CD14-positive monocyte (primary cell): ENCODE results near the gene PRKN. TPM values are rescaled to one million over a fixed set of nuclear protein-coding genes. Genes with fewer than 3 reads are reported as not detected.

Experiments
- DNase-seq, 3 donors: peaks; one replicate each; pipeline ENCODE4 v3.0.0-alpha.2; 2011 to 2022
- H2AFZ ChIP-seq: 2 replicates; pipeline ENCODE4 v1.6.0; 2012; ENCODE audit warnings: mild to moderate bottlenecking, low read depth, low read length, inconsistent platforms; ENCODE audit not compliant: insufficient read depth, poor library complexity, severe bottlenecking
- H3K27ac ChIP-seq, 2 donors: 1 replicate in 1 of 2; 2 replicates in 1 of 2; pipeline ENCODE4 v1.5.1; 2012 to 2013; ENCODE audit warnings: low read length in 2 of 2, control low read depth in 1 of 2, inconsistent platforms in 1 of 2, low read depth in 1 of 2, mild to moderate bottlenecking in 1 of 2
- H3K27me3 ChIP-seq, 2 donors: one replicate each; pipeline versions ENCODE4 v1.6.0 to v1.6.1; 2011 to 2013; ENCODE audit warnings: low read length in 2 of 2; ENCODE audit not compliant: control insufficient read depth in 2 of 2, insufficient read depth in 2 of 2
- H3K36me3 ChIP-seq, 2 donors: replicated peaks in 1 of 2; 1 replicate in 1 of 2; 2 replicates in 1 of 2; pipeline versions ENCODE4 v1.5.1 to v1.6.1; 2012 to 2013; ENCODE audit warnings: low read length in 2 of 2, control low read depth in 1 of 2, inconsistent platforms in 1 of 2, mild to moderate bottlenecking in 1 of 2; ENCODE audit not compliant: insufficient read depth in 2 of 2, control insufficient read depth in 1 of 2
- H3K4me1 ChIP-seq, 2 donors: 1 replicate in 1 of 2; 2 replicates in 1 of 2; pipeline versions ENCODE4 v1.5.1 to v1.6.1; 2012 to 2013; ENCODE audit warnings: low read length in 2 of 2, control low read depth in 1 of 2, inconsistent platforms in 1 of 2, mild to moderate bottlenecking in 1 of 2, moderate library complexity in 1 of 2; ENCODE audit not compliant: insufficient read depth in 2 of 2, control insufficient read depth in 1 of 2
- H3K4me2 ChIP-seq: replicated peaks from 2 replicates; pipeline ENCODE3; 2012; ENCODE audit warnings: low read length, moderate library complexity, mild to moderate bottlenecking; ENCODE audit not compliant: poor library complexity, severe bottlenecking; ENCODE audit errors: extremely low read depth
- H3K4me3 ChIP-seq, 3 experiments: fragments of 200-600 bp in 1 of 3; sonication (generic) in 1 of 3; replicated peaks in 1 of 3; 1 replicate in 2 of 3; 2 replicates in 1 of 3; pipeline ENCODE4 v1.5.1; 2011 to 2013; ENCODE audit warnings: low read length in 3 of 3, mild to moderate bottlenecking in 3 of 3, control low read depth in 2 of 3, low read depth in 2 of 3, inconsistent platforms in 1 of 3, moderate library complexity in 1 of 3
- H3K79me2 ChIP-seq: 2 replicates; pipeline ENCODE4 v1.6.0; 2012; ENCODE audit warnings: mild to moderate bottlenecking, control low read depth, inconsistent platforms, low read length, moderate library complexity; ENCODE audit not compliant: insufficient read depth
- H3K9ac ChIP-seq: 2 replicates; pipeline ENCODE4 v1.6.0; 2017; ENCODE audit warnings: low read length, mild to moderate bottlenecking; ENCODE audit not compliant: insufficient read depth, poor library complexity, severe bottlenecking
- H3K9me3 ChIP-seq, 2 donors: replicated peaks in 1 of 2; 1 replicate in 1 of 2; 2 replicates in 1 of 2; pipeline versions ENCODE4 v1.5.1 to v1.6.1; 2012 to 2013; ENCODE audit warnings: low read length in 2 of 2, control low read depth in 1 of 2; ENCODE audit not compliant: control insufficient read depth in 1 of 2, insufficient read depth in 1 of 2
- H4K20me1 ChIP-seq: 2 replicates; pipeline ENCODE4 v1.6.0; 2012; ENCODE audit warnings: mild to moderate bottlenecking, low read length, control low read depth, moderate library complexity; ENCODE audit not compliant: insufficient read depth
- H3K27ac Mint-ChIP-seq, 7 donors: one replicate each; pipeline ENCODE4 v1.8.0; 2020; ENCODE audit warnings: mild to moderate bottlenecking in 7 of 7, mixed read lengths in 7 of 7, moderate library complexity in 6 of 7, inconsistent platforms in 2 of 7
- H3K27me3 Mint-ChIP-seq, 3 donors: one replicate each; pipeline ENCODE4 v1.8.0; 2021 to 2022; ENCODE audit warnings: low read depth in 3 of 3, mild to moderate bottlenecking in 3 of 3, mixed read lengths in 3 of 3, moderate library complexity in 3 of 3, inconsistent platforms in 1 of 3
- H3K36me3 Mint-ChIP-seq, 2 donors: one replicate each; pipeline ENCODE4 v1.8.0; 2020; ENCODE audit warnings: mixed read lengths in 2 of 2, inconsistent platforms in 1 of 2, mild to moderate bottlenecking in 1 of 2
- H3K4me1 Mint-ChIP-seq: one replicate; pipeline ENCODE4 v1.8.0; 2020; ENCODE audit warnings: mild to moderate bottlenecking, mixed read lengths
- H3K4me3 Mint-ChIP-seq, 2 donors: one replicate each; pipeline ENCODE4 v1.8.0; 2020; ENCODE audit warnings: mild to moderate bottlenecking in 2 of 2, mixed read lengths in 2 of 2, moderate library complexity in 1 of 2
- H3K9me3 Mint-ChIP-seq, 7 donors: one replicate each; pipeline ENCODE4 v1.8.0; 2020 to 2022; ENCODE audit warnings: mixed read lengths in 7 of 7, mild to moderate bottlenecking in 6 of 7, moderate library complexity in 6 of 7, inconsistent platforms in 2 of 7
- WGBS: methylation state at CpG from one replicate; pipeline ENCODE4 v1.1.5; 2013; ENCODE audit warnings: missing lambda C conversion rate; ENCODE audit not compliant: insufficient coverage; 5-methylcytosine and 5-hydroxymethylcytosine counted together
- intact Hi-C, 2 donors: fragments of 100-400 bp; cut with micrococcal nuclease; formaldehyde crosslinking; loops; one replicate each; pipeline versions ENCODE4 v1.15.0 to v1.15.1; 2023
- polyA plus RNA-seq, 3 donors: library from polyadenylated mRNA; depleted of rRNA in 1 of 3; unstranded in 2 of 3; stranded (reverse) in 1 of 3; fragments of 300-500 nt in 2 of 3; fragments of >200 nt in 1 of 3; fragmentation: Illumina TruSeq in 2 of 3; gene quantifications; 1 replicate in 2 of 3; 2 replicates in 1 of 3; pipeline ENCODE4 v1.2.3, GENCODE V29; 2012 to 2021
- TF ChIP-seq, protein P1 (sequence below): fragments of 200-600 bp; IDR thresholded peaks from one replicate; pipeline ENCODE4 v1.8.0; 2022; ENCODE audit warnings: antibody characterized with exemption, mild to moderate bottlenecking

PRKN gene
- polyA plus RNA-seq, 3 donors, result 0.19 to 0.21 TPM; not detected in 1

DNA sequence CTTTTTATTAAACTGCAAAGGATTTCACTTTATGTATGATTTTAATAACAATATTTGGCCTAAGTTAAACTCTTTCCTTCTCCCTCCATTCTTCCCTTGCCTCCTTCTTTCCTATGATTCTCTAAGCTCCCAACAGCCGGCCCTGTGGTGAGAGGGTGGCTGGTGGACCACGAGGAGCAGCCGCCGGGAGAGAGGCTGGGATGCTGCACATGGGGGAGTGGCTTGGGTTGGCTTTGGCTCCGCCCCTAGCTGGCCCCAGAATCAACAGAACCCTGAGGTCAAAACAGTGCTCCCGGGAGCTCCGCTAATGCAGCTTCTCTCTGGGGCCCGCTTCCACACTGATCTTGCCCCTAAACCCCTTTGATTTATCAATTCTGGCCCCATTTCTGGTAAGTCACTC lies 1063.9 kb downstream of the PRKN start:
- no peak overlapping the region for H2AFZ ChIP-seq
- H3K27ac ChIP-seq, result no peak overlapping the region
- TF ChIP-seq, protein P1, sequence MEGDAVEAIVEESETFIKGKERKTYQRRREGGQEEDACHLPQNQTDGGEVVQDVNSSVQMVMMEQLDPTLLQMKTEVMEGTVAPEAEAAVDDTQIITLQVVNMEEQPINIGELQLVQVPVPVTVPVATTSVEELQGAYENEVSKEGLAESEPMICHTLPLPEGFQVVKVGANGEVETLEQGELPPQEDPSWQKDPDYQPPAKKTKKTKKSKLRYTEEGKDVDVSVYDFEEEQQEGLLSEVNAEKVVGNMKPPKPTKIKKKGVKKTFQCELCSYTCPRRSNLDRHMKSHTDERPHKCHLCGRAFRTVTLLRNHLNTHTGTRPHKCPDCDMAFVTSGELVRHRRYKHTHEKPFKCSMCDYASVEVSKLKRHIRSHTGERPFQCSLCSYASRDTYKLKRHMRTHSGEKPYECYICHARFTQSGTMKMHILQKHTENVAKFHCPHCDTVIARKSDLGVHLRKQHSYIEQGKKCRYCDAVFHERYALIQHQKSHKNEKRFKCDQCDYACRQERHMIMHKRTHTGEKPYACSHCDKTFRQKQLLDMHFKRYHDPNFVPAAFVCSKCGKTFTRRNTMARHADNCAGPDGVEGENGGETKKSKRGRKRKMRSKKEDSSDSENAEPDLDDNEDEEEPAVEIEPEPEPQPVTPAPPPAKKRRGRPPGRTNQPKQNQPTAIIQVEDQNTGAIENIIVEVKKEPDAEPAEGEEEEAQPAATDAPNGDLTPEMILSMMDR, result no peak
- H3K9ac ChIP-seq, result no peak overlapping the region
- H3K36me3 Mint-ChIP-seq, result no peaks in the 10 kb centered on the region
- H3K4me3 ChIP-seq, result no peak overlapping the region
- no peaks in the 10 kb centered on the region for H3K27me3 ChIP-seq
- H3K9me3 ChIP-seq, result peaks cover 30 to 53% of the 10 kb centered on the region in 2 donors
- no peaks in the 10 kb centered on the region for H3K4me1 ChIP-seq
- WGBS, result 98% methylated on average over 7 of the region's 8 CpGs
- H3K27ac Mint-ChIP-seq, result no peak overlapping the region
- H3K27me3 Mint-ChIP-seq, result no peaks in the 10 kb centered on the region
- no peaks in the 10 kb centered on the region for H3K4me1 Mint-ChIP-seq
- intact Hi-C loops, result no loop called here
- peaks cover 17 to 34% (median 21%) of the 10 kb centered on the region in 7 donors for H3K9me3 Mint-ChIP-seq
- no peaks in the 10 kb centered on the region for H4K20me1 ChIP-seq
- no peak overlapping the region for H3K4me2 ChIP-seq
- no peaks in the 10 kb centered on the region for H3K36me3 ChIP-seq
- no peak overlapping the region for H3K4me3 Mint-ChIP-seq
- H3K79me2 ChIP-seq, result no peaks in the 10 kb centered on the region
- DNase-seq, result no peak

DNA sequence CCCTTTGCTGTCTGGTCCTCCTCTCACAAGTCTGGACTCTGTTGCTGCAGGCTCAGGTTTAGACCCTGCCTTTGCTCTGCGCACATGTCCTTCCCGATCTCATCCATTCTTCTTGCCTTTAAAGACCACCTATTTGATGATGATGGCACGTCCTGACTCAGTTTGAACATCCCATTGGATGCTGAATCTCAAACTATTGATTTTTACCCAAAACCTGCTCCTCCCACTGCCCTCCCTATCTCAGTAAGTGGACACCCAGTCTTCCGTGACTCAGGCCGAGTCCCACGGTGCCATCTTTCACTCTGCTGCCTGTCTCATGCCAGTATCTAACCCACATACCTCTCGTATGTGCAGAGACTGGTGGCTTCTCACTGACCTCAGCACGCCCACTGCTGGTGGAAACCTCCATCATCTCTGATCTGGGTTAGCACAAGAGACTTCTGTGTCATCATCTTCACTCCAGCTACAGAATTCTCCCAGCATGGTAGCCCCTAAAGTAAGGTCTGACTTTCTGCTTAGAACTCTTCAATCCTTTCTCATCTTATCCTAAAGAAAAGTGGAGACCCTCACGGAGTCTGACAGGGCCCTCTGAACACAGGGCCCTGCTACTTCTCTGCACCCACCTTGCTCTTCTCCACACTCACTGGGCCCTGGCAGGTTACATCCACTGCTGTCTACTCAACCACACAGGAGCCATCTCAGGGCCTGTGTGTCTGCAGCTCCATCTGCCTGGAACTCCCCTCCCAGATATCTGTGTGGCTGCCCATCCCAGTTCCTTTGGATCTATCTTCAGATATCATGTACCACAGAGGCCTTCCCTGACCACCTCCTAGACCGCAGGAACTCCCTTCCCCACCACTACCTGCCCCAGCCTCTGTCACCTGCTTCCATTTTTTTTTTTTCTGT lies 1066.6 kb downstream of the PRKN start:
- no peak for DNase-seq
- intact Hi-C loops, result no loop called here
- Histone ChIP-seq H4K20me1 (no peaks in the 10 kb centered on the region), H3K79me2 (no peaks in the 10 kb centered on the region), H3K9ac (no peak overlapping the region), H3K9me3 (peaks cover 26 to 45% of the 10 kb centered on the region in 2 donors), H2AFZ (no peak overlapping the region), H3K4me2 (no peak overlapping the region), H3K36me3 (no peaks in the 10 kb centered on the region), H3K4me3 (no peak overlapping the region), H3K27ac (no peak overlapping the region), H3K4me1 (no peaks in the 10 kb centered on the region), H3K27me3 (no peaks in the 10 kb centered on the region)
- no peaks in the 10 kb centered on the region for H3K27me3 Mint-ChIP-seq
- no peaks in the 10 kb centered on the region for H3K4me1 Mint-ChIP-seq
- WGBS, result 93% methylated on average over 9 of the region's 10 CpGs
- H3K36me3 Mint-ChIP-seq, result no peaks in the 10 kb centered on the region
- peaks cover 17 to 40% (median 23%) of the 10 kb centered on the region in 7 donors for H3K9me3 Mint-ChIP-seq
- TF ChIP-seq, protein P1, result no peak
- no peak overlapping the region for H3K4me3 Mint-ChIP-seq
- no peak overlapping the region for H3K27ac Mint-ChIP-seq
